Measurements from ENCODE around the gene CMTM1. TPM values are rescaled to one million over a fixed set of nuclear protein-coding genes. Genes with fewer than 3 reads are reported as not detected.

CMTM1 gene
- total RNA-seq, 1 donor from 2014 or later: 8.8 TPM

DNA sequence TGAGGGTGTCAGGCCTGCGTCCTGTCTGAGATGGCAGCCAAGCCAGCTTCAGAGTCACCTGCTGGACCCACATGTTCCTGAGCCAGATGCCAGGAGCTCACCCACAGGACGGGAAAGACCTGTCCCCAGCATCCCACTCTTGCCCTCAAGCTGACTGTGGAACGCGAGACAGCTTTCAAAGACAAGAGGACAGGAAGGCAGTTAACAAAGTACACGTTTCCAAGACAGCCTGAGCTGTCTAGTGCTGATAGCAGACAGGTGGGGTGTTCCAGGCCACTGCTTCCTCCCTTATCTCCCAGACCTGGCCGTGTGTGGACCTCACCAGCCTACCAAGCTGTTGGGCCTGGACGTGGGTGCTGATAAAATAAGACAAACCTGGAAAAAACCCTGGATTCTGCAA, 51.5 kb downstream of the CMTM1 start:
- H3K27ac Mint-ChIP-seq: peak overlapping the region; percentile 57
- no peaks in the 10 kb centered on the region for H3K27me3 Mint-ChIP-seq
- H3K9me3 Mint-ChIP-seq (ENCODE audit: low read depth): no peaks in the 10 kb centered on the region
- no peak overlapping the region for H3K4me3 Mint-ChIP-seq (ENCODE audit: low read depth)
- H3K36me3 Mint-ChIP-seq (ENCODE audit: insufficient read depth): peaks cover 16% of the 10 kb centered on the region
- DNase-seq (ENCODE audit: low spot score, unreplicated experiment): no peak
- TF ChIP-seq, protein P1, sequence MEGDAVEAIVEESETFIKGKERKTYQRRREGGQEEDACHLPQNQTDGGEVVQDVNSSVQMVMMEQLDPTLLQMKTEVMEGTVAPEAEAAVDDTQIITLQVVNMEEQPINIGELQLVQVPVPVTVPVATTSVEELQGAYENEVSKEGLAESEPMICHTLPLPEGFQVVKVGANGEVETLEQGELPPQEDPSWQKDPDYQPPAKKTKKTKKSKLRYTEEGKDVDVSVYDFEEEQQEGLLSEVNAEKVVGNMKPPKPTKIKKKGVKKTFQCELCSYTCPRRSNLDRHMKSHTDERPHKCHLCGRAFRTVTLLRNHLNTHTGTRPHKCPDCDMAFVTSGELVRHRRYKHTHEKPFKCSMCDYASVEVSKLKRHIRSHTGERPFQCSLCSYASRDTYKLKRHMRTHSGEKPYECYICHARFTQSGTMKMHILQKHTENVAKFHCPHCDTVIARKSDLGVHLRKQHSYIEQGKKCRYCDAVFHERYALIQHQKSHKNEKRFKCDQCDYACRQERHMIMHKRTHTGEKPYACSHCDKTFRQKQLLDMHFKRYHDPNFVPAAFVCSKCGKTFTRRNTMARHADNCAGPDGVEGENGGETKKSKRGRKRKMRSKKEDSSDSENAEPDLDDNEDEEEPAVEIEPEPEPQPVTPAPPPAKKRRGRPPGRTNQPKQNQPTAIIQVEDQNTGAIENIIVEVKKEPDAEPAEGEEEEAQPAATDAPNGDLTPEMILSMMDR (IDR thresholded peaks at IDR 0.05; ENCODE audit: unreplicated experiment): no peak
- peaks cover 21% of the 10 kb centered on the region for H3K4me1 Mint-ChIP-seq (ENCODE audit: low read depth)

DNA sequence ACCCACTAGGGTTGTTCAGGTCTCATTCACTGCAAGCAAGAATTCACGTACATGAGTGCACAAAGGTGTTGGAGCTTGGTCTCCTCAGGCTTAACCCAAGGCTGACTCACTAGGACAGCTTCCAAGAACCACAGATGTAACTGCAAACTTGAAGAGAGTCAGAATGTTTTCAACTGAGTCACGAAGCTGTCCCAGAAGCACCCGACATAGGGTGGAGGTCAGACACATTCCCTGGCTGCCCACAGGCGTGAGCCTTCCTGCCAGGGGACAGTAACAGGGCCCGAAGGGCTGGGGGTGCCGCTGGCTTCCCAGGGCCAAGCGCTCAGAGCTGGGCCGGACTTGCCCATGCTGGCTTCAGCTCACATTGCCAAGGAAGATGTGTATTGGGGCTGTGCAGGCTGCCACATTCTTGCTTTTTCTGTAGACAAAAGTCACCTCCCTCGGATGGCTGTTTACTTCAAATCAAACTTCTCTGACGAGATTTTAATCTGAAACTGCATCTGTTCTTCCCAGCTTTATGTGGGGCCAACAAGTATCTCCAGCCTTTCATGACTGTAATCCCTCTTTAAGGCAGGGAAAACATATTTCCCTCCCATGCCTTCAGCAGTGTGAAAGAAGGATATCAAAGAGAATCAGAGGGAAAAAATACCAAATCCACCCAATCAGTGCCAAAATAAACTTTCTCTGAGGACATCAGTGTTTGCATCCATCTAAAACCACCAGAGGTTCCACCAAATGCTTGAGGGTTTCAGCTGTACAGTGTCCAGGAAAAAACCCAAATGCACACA, 52.5 kb downstream of the CMTM1 start:
- H3K9me3 Mint-ChIP-seq (ENCODE audit: low read depth): no peaks in the 10 kb centered on the region
- peaks cover 21% of the 10 kb centered on the region for H3K4me1 Mint-ChIP-seq (ENCODE audit: low read depth)
- H3K27ac Mint-ChIP-seq: no peak overlapping the region
- TF ChIP-seq, protein P1 (IDR thresholded peaks at IDR 0.05; ENCODE audit: unreplicated experiment): no peak
- peaks cover 14% of the 10 kb centered on the region for H3K36me3 Mint-ChIP-seq (ENCODE audit: insufficient read depth)
- H3K4me3 Mint-ChIP-seq (ENCODE audit: low read depth): no peak overlapping the region
- no peak for DNase-seq (ENCODE audit: low spot score, unreplicated experiment)
- no peaks in the 10 kb centered on the region for H3K27me3 Mint-ChIP-seq

DNA sequence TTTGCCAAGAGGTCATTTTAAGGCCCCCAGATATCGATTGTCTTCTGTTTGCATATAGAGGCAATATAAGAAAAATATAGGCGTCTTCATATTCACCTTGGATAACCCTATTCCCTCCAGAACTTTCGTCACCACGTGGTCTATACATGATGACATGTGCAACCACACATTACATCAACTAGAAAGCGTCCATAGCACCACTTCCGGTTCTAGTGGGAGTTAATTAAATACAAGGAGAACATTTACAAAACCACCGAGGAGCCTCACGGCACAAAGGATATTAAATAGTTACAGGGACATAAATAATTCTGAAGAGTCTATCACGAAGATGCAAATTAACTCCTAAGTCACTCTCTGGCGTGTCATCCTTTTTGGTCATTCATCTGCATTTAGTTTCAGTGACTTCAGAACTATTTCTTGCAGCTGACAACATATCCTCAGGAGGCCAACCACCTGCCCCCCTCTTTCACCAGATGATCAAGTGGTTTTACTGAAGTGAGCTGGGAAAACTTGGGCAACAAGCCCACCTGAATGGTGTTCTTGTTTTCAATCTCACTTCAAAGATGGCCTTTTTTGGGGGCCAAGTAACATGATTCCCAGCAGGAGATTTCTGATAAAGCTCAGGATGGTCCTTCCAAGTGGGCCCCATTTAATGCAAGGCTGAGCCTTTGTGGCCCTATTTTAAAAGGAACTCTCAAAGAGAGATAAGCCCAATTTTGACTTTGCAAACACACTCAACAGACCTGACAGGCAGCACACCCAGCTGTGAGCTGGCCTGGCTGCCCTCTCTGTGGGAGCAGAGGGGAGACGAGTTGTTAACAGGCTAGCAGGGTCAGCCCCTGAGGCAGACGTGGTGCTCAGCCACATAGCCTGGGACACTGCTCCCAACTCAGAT, 53.5 kb downstream of the CMTM1 start:
- TF ChIP-seq, protein P1 (IDR thresholded peaks at IDR 0.05; ENCODE audit: unreplicated experiment): no peak
- DNase-seq (ENCODE audit: low spot score, unreplicated experiment): no peak
- peaks cover 21% of the 10 kb centered on the region for H3K4me1 Mint-ChIP-seq (ENCODE audit: low read depth)
- no peaks in the 10 kb centered on the region for H3K9me3 Mint-ChIP-seq (ENCODE audit: low read depth)
- H3K4me3 Mint-ChIP-seq (ENCODE audit: low read depth): no peak overlapping the region
- H3K27ac Mint-ChIP-seq: peak overlapping the region; percentile 24
- H3K36me3 Mint-ChIP-seq (ENCODE audit: insufficient read depth): peaks cover 13% of the 10 kb centered on the region
- no peaks in the 10 kb centered on the region for H3K27me3 Mint-ChIP-seq

DNA sequence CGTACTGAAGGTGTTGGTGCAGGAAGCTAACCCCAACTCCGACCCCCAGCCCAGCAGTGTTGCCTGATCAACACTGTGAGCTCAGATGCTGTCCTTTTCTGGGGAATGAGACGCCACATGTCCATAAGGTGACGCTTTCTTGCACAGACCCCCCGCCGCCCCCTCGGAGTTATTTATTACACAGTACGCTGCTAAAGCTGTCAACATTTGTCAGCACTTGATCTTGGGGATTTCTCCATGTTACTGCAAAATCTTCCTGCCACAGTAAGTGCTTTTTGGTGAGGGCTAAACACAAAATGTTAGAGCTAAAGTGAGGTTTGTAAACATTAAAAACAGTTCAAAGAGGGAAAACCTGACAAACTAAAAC, 54.2 kb downstream of the CMTM1 start:
- TF ChIP-seq, protein P1 (IDR thresholded peaks at IDR 0.05; ENCODE audit: unreplicated experiment): no peak
- DNase-seq (ENCODE audit: low spot score, unreplicated experiment): no peak
- Mint-ChIP-seq H3K36me3 (ENCODE audit: insufficient read depth) (peaks cover 12% of the 10 kb centered on the region), H3K4me3 (ENCODE audit: low read depth) (no peak overlapping the region), H3K27ac (no peak overlapping the region), H3K9me3 (ENCODE audit: low read depth) (no peaks in the 10 kb centered on the region), H3K4me1 (ENCODE audit: low read depth) (peaks cover 21% of the 10 kb centered on the region), H3K27me3 (no peaks in the 10 kb centered on the region)

DNA sequence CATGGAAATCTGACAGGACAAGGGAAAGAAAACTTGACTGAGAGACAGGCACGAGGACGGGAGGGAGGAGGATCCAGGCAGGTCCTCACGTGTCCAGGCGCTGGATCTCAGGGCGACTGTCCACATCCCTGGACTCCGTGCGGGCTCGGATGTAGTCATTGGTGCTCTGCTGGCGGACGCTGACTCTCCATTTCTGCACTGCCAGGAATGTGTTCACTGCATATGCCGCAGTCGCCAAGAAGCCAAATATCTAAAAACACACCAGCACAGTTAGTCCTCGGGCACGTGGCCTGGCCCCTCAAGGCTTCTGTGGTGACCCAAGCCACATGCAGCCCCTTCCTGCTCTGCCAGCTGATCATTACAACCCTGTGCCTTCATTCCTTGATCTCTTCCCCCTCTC, 55.7 kb downstream of the CMTM1 start:
- peaks cover 10% of the 10 kb centered on the region for H3K36me3 Mint-ChIP-seq (ENCODE audit: insufficient read depth)
- H3K4me3 Mint-ChIP-seq (ENCODE audit: low read depth): no peak overlapping the region
- no peaks in the 10 kb centered on the region for H3K27me3 Mint-ChIP-seq
- TF ChIP-seq, protein P1 (IDR thresholded peaks at IDR 0.05; ENCODE audit: unreplicated experiment): no peak
- no peak overlapping the region for H3K27ac Mint-ChIP-seq
- peaks cover 20% of the 10 kb centered on the region for H3K4me1 Mint-ChIP-seq (ENCODE audit: low read depth)
- no peaks in the 10 kb centered on the region for H3K9me3 Mint-ChIP-seq (ENCODE audit: low read depth)
- no peak for DNase-seq (ENCODE audit: low spot score, unreplicated experiment)
